ENCODE measurements around the gene CLEC16A. TPM values are rescaled to one million over a fixed set of nuclear protein-coding genes. Genes with fewer than 3 reads are reported as not detected.

Gene CLEC16A
- total RNA-seq, 2 experiments from 2014 or later: 30.9 to 35.1 TPM

DNA sequence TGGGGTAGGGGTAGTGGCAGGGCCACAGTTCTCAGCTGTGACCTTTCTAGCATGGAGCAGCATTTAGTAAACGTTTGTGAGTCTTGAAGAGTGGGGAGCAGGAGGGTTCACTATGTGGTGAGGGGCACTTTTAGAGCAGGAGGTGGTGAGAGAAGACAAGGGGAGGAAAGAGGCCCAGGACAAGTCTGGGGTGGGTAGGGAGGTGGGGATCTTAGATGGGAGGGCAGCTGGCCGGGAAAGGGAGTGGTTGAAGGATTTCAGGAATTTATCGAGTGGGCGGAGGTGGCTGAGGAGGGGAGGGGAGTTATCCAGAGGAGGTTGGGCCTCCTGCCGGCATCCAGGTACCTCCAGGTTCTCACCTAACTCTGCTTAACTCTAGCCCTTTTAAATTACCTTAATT lies 1.9 kb downstream of the CLEC16A start:
- H3K36me3 Mint-ChIP-seq (ENCODE audit: low read depth): peaks cover 2% of the 10 kb centered on the region
- no peaks in the 10 kb centered on the region for H3K27me3 Mint-ChIP-seq
- H3K9me3 Mint-ChIP-seq: no peaks in the 10 kb centered on the region
- H3K4me3 Mint-ChIP-seq: peak overlapping the region; percentile 87
- ChIA-PET CTCF (interaction anchor here (1.7 kb wide), 1 partner anchor 425 kb away, joined by 3 read pairs; no protein-coding TSS in a partner anchor), POLR2A (no interaction called here)
- DNase-seq: no peak
- H3K4me1 Mint-ChIP-seq: peaks cover 68% of the 10 kb centered on the region
- no peak overlapping the region for H3K27ac Mint-ChIP-seq

DNA sequence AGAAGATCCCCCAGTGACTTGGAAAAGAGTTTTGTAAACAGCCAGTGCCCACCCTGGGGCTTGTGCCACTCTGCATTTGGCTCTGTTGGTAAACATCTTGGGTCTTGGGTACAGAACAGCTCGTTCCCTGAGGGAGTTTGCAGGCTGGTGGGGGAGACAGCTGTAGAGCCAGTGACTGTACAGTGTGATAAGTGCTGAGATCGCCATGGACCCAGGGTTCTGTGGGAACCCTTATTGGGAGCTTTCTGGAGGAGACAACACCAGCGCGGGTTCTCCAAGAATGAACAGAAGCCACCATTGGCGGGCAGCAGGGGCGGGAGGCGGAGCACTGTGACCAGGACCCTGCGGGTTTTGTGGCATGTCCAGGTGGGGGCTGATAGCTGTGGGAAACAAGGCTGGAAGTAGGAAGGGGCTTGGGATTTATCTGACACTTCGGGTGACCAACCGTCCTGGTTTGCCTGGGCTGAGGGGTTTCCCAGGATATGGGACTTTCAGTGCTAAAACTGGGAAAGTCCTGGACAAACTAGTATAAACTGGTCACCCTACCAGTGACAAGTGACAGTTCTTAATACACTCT lies 2.9 kb downstream of the CLEC16A start:
- H3K27ac Mint-ChIP-seq: no peak overlapping the region
- no peaks in the 10 kb centered on the region for H3K9me3 Mint-ChIP-seq
- peaks cover 69% of the 10 kb centered on the region for H3K4me1 Mint-ChIP-seq
- ChIA-PET CTCF (interaction anchor here (1.3 to 3.8 kb wide), 4 partner anchors 15 to 850 kb away, joined by 3 to 29 read pairs (median 4); partner anchors contain the start of gene ZC3H7A), POLR2A (no interaction called here)
- H3K4me3 Mint-ChIP-seq: no peak overlapping the region
- H3K27me3 Mint-ChIP-seq: no peaks in the 10 kb centered on the region
- H3K36me3 Mint-ChIP-seq (ENCODE audit: low read depth): peaks cover 2% of the 10 kb centered on the region
- DNase-seq: no peak

DNA sequence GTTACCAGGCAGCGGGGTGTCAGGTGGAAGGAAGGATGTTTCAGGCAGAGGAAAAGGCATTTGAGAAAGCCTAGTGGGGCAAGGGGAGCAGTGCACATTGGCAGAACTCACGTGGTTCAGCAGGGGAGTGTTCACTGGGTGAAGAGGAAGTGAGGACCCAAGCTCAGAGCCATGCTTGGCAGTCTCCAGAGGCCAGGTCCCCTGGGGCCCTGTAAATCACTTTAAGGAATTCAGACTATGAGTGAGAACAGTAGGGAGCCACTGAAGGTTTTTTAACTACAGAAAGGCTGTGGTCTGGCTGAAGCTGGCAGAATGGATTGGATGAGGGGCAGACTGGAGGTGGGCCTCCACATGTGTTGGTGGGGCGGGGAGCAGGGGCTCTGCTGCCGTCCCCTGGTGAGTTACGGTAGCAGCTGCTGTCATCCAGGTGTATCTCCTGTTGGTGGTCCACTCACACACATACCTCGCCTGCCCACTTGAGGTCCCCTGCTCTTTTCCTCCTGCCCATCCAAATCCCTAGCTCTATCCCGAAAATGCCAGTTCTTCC lies 5.1 kb downstream of the CLEC16A start:
- Mint-ChIP-seq H3K4me1 (peaks cover 68% of the 10 kb centered on the region), H3K4me3 (no peak overlapping the region), H3K9me3 (no peaks in the 10 kb centered on the region), H3K27ac (peak overlapping the region; percentile 83), H3K27me3 (no peaks in the 10 kb centered on the region), H3K36me3 (ENCODE audit: low read depth) (peaks cover 2% of the 10 kb centered on the region)
- ChIA-PET CTCF (interaction anchor here (0.6 to 3.8 kb wide), 10 partner anchors 13 to 1145 kb away, joined by 3 to 29 read pairs (median 4); partner anchors contain the start of genes SOCS1 and ZC3H7A), POLR2A (no interaction called here)
- peak; percentile 79 for DNase-seq

DNA sequence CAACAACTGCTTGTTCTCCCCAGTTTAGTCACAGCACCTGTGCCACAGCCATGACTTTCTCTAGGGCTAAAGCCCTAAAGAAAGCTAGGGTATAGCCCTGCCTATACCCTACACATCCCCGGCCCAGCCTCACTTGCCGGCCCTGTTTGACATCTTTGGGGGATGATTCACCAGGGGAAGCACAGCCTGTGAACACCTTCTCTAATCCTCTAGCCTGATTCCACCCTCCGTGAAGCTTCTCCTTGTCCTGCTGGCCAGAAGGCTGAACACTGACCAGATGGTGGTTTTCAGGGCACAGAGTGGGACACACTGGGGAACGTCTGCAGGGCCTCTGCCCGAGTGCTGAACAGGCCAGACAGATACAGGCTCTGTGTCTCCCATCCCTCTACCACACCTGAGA lies 6.0 kb downstream of the CLEC16A start:
- Mint-ChIP-seq H3K9me3 (no peaks in the 10 kb centered on the region), H3K27me3 (no peaks in the 10 kb centered on the region), H3K27ac (no peak overlapping the region), H3K4me3 (no peak overlapping the region), H3K36me3 (ENCODE audit: low read depth) (peaks cover 2% of the 10 kb centered on the region), H3K4me1 (peaks cover 74% of the 10 kb centered on the region)
- CTCF ChIA-PET: interaction anchor here (1.1 to 3.8 kb wide), 6 partner anchors 12 to 1118 kb away, joined by 3 to 29 read pairs (median 4); partner anchors contain the start of gene ZC3H7A
- no peak for DNase-seq
- POLR2A ChIA-PET: no interaction called here

DNA sequence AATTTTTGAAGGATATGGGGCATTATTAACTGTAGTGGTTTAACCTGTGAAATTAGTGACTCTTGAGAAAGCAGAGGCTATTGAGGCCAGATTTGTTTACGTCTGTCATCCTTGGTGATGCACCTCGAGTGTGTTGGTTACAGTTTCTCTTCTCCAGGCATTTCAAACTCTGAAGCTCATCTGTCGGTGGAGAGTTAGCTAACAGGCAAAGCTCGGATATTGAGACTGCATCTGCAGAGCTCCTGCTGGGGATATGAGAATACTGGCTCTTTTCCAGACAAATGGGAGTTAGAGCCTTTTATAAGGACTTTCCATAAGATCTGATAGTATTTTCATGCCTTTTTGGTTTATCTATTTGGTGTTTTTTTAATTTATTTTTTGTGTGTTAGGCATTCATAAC lies 6.7 kb downstream of the CLEC16A start:
- no peaks in the 10 kb centered on the region for H3K27me3 Mint-ChIP-seq
- POLR2A ChIA-PET: no interaction called here
- peaks cover 73% of the 10 kb centered on the region for H3K4me1 Mint-ChIP-seq

DNA sequence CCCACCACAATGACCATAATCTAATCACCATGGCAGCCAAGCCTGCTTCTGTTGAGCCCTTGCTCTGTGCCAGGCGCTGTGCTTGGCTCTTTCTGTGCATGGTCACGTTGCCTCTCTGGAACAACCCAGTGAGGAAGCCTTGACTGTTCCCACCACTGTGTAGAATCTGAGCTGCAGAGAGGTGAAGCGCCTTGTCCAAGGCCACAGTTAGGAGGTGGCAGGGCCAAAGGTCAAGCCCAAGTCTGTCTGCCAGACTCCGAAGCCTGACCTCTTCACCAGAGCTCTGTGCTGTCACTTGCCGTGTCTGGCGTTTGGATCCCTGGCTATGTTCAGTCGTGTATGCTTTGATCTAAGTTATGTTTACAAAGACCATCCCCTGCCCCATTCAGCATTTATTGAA lies 10.5 kb downstream of the CLEC16A start:
- no peaks in the 10 kb centered on the region for H3K9me3 Mint-ChIP-seq
- H3K4me1 Mint-ChIP-seq: peaks cover 72% of the 10 kb centered on the region
- no peak overlapping the region for H3K4me3 Mint-ChIP-seq
- H3K27me3 Mint-ChIP-seq: no peaks in the 10 kb centered on the region
- peak overlapping the region; percentile 77 for H3K27ac Mint-ChIP-seq
- DNase-seq: no peak
- POLR2A ChIA-PET: no interaction called here
- peaks cover 14% of the 10 kb centered on the region for H3K36me3 Mint-ChIP-seq (ENCODE audit: low read depth)
- CTCF ChIA-PET: interaction anchor here (0.6 to 4.6 kb wide), 10 partner anchors 10 to 1791 kb away, joined by 3 to 43 read pairs (median 4); partner anchors contain the start of genes CLEC16A and SOCS1

More for the DNA sequence above, 6.7 kb downstream of the CLEC16A start:
- peaks cover 2% of the 10 kb centered on the region for H3K36me3 Mint-ChIP-seq (ENCODE audit: low read depth)
- H3K27ac Mint-ChIP-seq: no peak overlapping the region
- no peak for DNase-seq
- H3K9me3 Mint-ChIP-seq: no peaks in the 10 kb centered on the region
- CTCF ChIA-PET: interaction anchor here (0.5 to 4.6 kb wide), 6 partner anchors 11 to 971 kb away, joined by 3 to 43 read pairs (median 6); partner anchors contain the start of gene ZC3H7A
- H3K4me3 Mint-ChIP-seq: no peak overlapping the region

DNA sequence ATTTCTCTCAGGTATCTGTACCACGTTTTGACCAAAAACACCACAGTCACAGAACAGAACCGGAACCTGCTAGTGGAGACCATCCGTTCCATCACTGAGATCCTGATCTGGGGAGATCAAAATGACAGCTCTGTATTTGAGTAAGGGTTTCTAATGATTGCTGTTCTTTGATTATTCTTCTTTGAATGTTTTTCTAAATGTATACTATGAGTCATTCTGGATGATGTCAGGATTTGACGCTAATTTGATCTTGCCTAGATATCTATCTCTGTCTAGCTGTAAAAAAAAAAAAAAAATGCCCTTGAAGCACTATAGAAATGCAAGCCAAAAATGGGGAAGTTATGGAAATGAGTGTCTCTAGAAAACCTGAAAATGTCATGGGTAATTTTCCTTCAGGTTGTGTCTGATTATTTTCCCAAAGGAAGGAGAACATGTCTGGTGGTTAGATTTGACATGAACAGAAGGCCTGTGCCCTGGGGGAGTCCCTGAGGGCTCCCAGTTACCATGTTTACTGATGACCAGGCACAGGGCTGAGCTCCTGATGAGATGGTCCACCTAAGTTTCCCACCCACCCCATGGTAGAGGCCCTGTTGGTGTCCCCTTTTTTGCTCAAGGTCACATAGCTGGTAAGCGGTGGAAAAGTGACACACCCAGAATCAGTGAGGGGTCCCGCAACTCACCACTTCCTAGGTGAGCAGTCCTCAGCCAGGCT lies 13.6 kb downstream of the CLEC16A start:
- peaks cover 80% of the 10 kb centered on the region for H3K4me1 Mint-ChIP-seq
- H3K4me3 Mint-ChIP-seq: no peak overlapping the region
- DNase-seq: no peak
- peak overlapping the region; percentile 79 for H3K27ac Mint-ChIP-seq
- H3K9me3 Mint-ChIP-seq: peaks cover 4% of the 10 kb centered on the region
- CTCF ChIA-PET: interaction anchor here (1.3 to 4.2 kb wide), 7 partner anchors 9 to 574 kb away, joined by 3 to 26 read pairs (median 5); partner anchors contain the start of gene SOCS1
- H3K36me3 Mint-ChIP-seq (ENCODE audit: low read depth): peaks cover 32% of the 10 kb centered on the region
- H3K27me3 Mint-ChIP-seq: no peaks in the 10 kb centered on the region
- POLR2A ChIA-PET: interaction anchor here (0.6 kb wide), 2 partner anchors 646 to 750 kb away, joined by 8 read pairs; no protein-coding TSS in a partner anchor

DNA sequence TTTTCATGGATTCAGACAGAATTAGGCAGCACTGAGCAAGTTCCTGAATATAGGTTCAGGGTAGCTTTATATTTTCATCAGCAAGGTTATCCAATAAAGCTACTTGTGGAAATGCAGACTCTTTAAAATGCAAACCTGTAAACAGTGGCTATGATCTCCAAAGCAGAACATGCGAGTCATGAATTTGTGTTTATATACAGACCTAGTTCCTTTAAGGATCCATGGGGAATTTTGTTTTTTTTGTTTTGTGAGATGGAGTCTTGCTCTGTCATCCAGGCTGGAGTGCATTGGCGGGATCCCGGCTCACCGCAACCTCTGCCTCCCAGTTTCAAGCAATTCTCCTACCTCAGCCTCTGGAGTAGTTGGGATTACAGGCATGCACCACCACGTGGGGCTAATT lies 14.8 kb downstream of the CLEC16A start:
- ChIA-PET CTCF (interaction anchor here (1.0 to 4.2 kb wide), 4 partner anchors 10 to 573 kb away, joined by 3 to 26 read pairs (median 5); partner anchors contain the start of gene SOCS1), POLR2A (interaction anchor here (0.6 kb wide), 1 partner anchor 391 kb away, joined by 3 read pairs; no protein-coding TSS in a partner anchor)
- H3K27ac Mint-ChIP-seq: no peak overlapping the region
- no peak for DNase-seq
- H3K27me3 Mint-ChIP-seq: no peaks in the 10 kb centered on the region
- H3K4me1 Mint-ChIP-seq: peaks cover 81% of the 10 kb centered on the region
- H3K36me3 Mint-ChIP-seq (ENCODE audit: low read depth): peaks cover 42% of the 10 kb centered on the region
- no peak overlapping the region for H3K4me3 Mint-ChIP-seq
- peaks cover 4% of the 10 kb centered on the region for H3K9me3 Mint-ChIP-seq

DNA sequence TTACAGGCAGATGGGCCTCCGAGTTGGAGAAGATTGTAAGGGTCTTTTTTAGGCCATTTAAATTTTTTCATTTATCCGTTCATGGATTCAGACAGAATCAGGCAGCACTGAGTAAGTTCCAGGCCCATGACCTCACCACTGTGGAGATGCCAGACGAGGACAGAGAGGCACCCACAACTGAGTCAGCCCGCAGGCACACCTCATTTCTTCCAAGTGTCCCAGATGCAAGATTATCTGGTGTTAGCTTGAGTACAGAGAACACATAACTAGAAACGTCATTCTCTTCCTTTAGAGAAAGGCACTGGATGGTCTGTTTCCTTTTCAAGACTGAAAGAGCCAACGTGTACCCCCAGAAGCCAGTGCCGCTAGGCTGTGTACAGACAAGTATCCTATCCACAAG lies 16.9 kb downstream of the CLEC16A start:
- peaks cover 82% of the 10 kb centered on the region for H3K4me1 Mint-ChIP-seq
- DNase-seq: no peak
- CTCF ChIA-PET: interaction anchor here (5.2 kb wide), 1 partner anchor 12 kb away, joined by 29 read pairs; no protein-coding TSS in a partner anchor
- peaks cover 4% of the 10 kb centered on the region for H3K9me3 Mint-ChIP-seq
- no peak overlapping the region for H3K27ac Mint-ChIP-seq
- no peak overlapping the region for H3K4me3 Mint-ChIP-seq
- H3K27me3 Mint-ChIP-seq: no peaks in the 10 kb centered on the region
- POLR2A ChIA-PET: no interaction called here
- peaks cover 53% of the 10 kb centered on the region for H3K36me3 Mint-ChIP-seq (ENCODE audit: low read depth)

DNA sequence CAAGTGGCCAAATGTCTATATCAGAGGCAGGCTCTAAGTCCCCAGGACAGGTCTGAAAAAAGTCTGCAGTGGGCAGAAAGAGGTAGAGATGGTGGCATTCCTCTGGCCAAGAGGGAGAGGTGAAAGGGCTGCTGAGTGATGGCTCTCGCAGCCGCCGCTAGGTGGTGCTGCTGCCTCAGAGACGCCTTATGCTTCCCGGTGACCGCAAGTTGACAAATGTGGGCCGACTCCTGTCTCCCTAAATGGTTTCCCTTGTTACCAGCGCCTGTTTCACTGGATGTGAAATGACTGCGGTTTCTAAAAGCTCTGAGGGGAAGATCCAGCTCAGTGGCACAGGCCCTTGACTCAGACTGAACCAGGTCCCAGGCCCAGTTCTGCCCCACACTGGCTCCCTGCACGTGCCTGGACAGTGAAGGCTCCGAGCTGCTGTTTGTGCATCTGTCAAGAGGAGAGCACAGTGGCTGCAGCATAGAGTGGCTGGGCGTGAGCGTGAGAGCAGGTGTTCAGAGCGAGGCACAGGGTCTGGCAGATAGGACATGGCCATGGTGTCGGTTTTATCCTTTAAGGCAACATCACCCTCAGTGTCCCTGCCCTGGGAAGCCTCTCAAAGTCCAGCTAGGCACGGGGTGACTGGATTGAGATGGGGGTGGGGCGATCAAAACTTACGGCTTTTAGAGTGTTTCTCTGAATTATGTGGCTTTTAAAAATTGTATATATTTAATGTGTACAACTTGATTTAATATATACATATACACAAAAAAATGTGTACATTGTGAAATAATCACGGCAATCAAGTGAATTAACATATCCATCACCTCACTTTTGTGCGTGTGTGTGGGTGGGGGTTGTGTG lies 19.9 kb downstream of the CLEC16A start:
- Mint-ChIP-seq H3K4me3 (peak overlapping the region; percentile 55), H3K27me3 (no peaks in the 10 kb centered on the region), H3K9me3 (peaks cover 4% of the 10 kb centered on the region), H3K36me3 (ENCODE audit: low read depth) (peaks cover 53% of the 10 kb centered on the region), H3K27ac (peak overlapping the region; percentile 85), H3K4me1 (peaks cover 83% of the 10 kb centered on the region)
- DNase-seq: peak; percentile 85
- ChIA-PET POLR2A (interaction anchor here (0.6 to 1.2 kb wide), 2 partner anchors 286 to 294 kb away, joined by 3 to 5 read pairs; no protein-coding TSS in a partner anchor), CTCF (interaction anchor here (0.6 to 5.3 kb wide), 50 partner anchors 9 to 780 kb away, joined by 3 to 72 read pairs (median 4); partner anchors contain the start of genes CLEC16A, DEXI, SNN and SOCS1)

DNA sequence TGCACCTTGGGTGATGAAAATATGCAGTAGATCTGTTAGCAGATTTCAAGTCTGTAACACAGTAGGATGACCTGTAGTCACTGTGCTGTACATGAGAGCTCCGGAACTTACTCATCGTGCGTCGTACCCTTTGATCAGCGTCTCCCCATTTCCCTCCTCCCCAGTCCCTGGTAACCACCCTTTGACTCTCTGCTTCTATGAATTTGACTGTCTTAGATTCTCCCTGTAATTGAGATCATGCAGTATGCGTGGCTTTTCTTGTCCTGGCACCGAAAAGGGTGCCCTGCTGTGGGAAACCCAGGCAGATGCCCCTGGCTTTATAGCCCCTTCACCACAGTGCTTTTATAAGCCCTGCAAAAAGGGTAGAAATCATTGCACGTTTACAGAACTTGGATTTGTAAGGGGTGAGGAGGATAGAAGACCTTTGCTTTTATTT lies 20.5 kb downstream of the CLEC16A start:
- ChIA-PET POLR2A (interaction anchor here (0.6 to 1.2 kb wide), 2 partner anchors 286 to 293 kb away, joined by 3 to 5 read pairs; no protein-coding TSS in a partner anchor), CTCF (interaction anchor here (0.7 to 5.3 kb wide), 35 partner anchors 8 to 749 kb away, joined by 3 to 72 read pairs (median 5); partner anchors contain the start of genes SOCS1 and TNP2)
- Mint-ChIP-seq H3K36me3 (ENCODE audit: low read depth) (peaks cover 50% of the 10 kb centered on the region), H3K4me1 (peaks cover 85% of the 10 kb centered on the region), H3K27me3 (no peaks in the 10 kb centered on the region), H3K9me3 (peaks cover 4% of the 10 kb centered on the region), H3K27ac (peak overlapping the region; percentile 85), H3K4me3 (peak overlapping the region; percentile 55)
- DNase-seq: peak; percentile 69

Measured in activated CD4-positive, alpha-beta T cell treated with anti-CD3 and anti-CD28 coated beads, Interleukin-2, amount 10 ng/mL, durations not matched to agents 7 days and 5 days (primary cell).